ENCODE measurements around the gene JMJD8.
A peak's percentile ranks its signal among the peaks of the same experiment; 100 is the strongest.

Gene JMJD8, protein sequence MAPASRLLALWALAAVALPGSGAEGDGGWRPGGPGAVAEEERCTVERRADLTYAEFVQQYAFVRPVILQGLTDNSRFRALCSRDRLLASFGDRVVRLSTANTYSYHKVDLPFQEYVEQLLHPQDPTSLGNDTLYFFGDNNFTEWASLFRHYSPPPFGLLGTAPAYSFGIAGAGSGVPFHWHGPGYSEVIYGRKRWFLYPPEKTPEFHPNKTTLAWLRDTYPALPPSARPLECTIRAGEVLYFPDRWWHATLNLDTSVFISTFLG

DNA sequence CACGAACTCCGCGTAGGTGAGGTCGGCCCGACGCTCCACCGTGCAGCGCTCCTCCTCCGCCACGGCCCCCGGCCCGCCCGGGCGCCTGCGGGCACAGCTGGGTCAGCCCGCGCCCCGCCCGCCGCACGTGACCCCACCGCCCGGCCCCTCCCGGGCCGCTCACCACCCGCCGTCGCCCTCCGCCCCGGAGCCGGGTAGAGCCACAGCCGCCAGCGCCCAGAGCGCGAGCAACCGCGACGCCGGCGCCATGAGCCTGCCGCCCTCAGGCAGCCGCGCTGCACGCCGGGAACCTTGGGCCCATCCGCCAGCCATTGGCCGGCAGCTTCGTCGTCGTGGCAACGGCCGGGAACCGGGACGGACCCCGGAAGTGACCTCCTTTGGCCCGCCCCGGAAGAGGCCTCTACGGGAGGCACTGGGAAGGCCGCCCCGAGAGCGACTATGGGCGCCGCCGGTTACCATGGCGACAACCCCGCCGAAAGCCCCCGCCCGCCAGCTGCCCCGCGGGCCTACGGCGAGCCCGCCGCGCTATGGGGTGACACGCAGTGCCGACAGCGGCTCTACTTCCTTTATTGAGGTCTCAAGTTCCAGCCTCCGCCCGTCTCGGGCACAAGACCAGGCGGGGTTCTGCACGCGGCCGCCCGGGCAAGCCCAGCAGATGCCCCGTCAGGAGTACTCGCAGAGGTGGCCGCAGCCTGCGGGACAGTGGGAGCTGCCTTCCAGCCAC, at the start of gene JMJD8:
Gene JMJD8, minus strand, starts transcription at position 264 of the 724 bp plus-strand sequence. Its CDS starts 15 bp downstream, at position 249.
- DNase-seq (ENCODE audit: low read depth in 1 of 2, low spot score in 1 of 2): peak; percentile 91 to 96

- DNase-seq (ENCODE audit: low read depth in 1 of 2, low spot score in 1 of 2): no peak
These were observed 49.5 kb upstream of the JMJD8 start for GRCh38 chr16:733382-734207.

GRCh38 chr16:732936-733335, 48.8 kb upstream of the JMJD8 start:
- no peak for DNase-seq (ENCODE audit: low read depth in 1 of 2, low spot score in 1 of 2)

DNA sequence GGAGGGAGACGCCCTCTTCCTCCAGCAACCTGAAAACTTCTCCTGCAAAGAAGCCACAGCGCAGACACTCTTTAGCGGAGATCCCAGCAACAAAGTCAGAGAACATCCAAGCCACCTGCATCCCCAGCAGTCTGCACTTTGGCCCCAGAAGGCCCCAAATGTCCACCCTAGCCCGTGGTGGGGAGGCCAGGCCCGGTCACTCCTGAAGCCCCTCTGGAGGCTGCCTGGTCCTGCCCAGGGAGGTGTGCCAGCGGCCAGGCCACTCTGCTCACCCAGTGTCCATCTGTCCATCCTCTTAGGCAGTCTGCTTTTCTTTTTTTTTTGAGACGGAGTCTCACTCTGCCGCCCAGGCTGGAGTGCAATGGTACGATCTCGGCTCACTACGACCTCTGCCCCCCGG, 48.2 kb upstream of the JMJD8 start:
- no peak for DNase-seq (ENCODE audit: low read depth in 1 of 2, low spot score in 1 of 2)

DNA sequence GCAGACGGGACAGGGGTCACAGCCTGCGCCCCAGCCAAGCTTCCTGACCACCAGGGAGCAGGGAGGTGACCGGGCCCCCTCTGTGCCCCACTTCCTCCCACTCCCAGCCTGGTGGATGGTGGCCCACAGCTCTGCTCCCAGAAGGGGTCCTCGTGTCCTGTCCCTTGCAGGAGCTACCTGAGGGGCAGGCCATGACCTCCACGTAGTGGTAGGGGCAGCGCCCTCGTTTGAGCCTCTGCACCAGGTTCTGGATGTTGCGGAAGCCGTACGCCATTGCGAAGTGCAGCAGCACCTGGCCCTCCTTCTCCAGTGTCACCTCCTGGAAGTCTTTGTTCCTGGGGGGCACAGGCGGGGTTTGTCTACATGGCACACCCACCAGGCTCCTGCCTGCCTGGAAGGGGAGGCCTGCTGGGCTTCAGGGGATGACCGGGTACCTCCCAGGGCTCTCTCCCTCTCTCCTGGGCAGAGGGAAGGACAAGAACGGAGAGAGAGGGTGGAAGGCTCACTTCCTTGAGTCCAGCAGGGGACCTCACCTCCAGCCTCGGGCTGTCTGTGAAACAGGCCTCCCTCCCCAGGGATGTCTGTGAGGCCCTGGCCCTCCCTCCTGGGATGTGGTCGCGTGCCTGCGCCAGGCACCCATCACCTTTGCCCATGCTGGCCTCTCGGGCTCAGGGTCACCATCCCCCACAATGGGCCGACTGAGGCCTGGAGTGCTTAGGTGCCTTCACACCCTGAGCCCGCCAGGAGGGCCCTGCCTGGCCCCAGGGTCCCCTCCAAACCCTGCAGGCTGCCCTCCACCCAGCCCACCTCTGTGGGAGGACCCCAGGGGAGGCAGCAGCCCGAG, 46.8 kb upstream of the JMJD8 start:
- no peak for DNase-seq (ENCODE audit: low read depth in 1 of 2, low spot score in 1 of 2)

DNA sequence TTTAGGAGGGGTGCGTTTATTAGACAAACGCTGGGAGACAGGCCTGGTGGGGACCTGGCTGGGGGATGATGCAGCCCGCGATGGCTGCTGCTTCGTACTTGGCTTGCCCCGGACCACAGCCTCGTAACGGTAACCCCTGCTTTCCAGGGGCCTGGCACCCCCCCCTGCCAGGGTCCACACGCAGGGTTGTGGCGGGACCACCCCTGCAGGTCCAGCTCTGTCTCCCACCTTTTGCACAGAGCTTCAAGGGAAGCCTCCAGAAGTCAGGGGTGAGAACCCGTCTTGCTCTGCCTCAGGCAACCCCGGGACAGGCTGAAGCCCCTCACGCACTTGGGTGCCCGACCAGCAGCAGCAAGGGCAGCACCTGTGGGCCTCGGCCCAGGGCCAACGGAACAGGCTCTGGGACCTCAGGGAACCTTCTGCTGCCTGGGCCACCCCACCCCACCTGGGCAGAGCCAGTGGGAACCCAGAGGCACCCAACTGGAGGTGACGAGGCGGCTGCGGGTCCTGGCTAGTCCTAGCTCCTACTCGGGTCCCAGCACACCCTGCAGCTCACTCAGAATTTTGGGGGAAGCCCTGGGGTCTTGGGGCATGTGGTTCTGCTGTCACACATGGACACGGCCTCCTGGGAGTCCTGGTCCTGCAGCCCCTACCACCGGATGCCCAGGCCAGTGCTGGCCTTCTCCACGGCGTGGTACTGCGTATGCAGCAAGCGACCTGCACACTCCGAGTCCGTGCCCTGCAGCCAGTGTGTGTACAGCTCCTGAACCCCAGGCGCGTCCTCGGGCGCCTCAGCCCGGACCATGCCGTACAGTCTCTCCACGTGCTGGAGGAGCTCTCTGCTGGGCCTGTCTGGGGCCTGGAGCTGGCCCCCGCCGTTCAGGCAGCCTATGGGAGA, 45.9 kb upstream of the JMJD8 start:
- no peak for DNase-seq (ENCODE audit: low read depth in 1 of 2, low spot score in 1 of 2)

- DNase-seq (ENCODE audit: low read depth in 1 of 2, low spot score in 1 of 2): no peak
These were observed 45.0 kb upstream of the JMJD8 start for GRCh38 chr16:728890-729744.

DNA sequence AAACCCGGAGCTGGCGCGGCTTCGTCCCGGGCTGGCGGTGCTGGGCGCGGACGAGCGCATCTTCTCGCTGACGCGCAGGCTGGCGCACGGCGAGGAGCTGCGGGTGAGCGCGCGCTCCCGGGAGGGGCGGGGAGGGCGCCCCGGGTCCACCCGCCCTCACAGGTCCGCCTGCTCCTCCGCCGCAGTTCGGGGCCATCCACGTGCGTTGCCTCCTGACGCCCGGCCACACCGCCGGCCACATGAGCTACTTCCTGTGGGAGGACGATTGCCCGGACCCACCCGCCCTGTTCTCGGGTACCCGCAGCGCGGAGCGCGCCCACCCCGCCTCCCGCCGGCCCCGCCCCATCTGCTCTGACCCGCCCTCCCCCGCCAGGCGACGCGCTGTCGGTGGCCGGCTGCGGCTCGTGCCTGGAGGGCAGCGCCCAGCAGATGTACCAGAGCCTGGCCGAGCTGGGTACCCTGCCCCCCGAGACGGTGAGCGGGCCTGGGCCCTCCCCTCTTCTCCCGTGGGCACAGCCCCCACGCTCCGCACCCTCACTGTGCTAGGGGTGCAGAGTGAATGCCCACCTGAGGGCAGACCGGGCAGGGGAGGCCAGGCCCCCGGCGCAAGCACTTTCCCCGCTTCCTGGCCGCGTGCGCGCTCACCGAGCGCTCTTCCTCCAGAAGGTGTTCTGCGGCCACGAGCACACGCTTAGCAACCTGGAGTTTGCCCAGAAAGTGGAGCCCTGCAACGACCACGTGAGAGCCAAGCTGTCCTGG, 44.2 kb upstream of the JMJD8 start:
- DNase-seq (ENCODE audit: low read depth in 1 of 2, low spot score in 1 of 2): peak in 1 of 2 donors; percentile 44

- no peak for DNase-seq (ENCODE audit: low read depth in 1 of 2, low spot score in 1 of 2)
These were observed 43.3 kb upstream of the JMJD8 start for GRCh38 chr16:727291-727977.

DNA sequence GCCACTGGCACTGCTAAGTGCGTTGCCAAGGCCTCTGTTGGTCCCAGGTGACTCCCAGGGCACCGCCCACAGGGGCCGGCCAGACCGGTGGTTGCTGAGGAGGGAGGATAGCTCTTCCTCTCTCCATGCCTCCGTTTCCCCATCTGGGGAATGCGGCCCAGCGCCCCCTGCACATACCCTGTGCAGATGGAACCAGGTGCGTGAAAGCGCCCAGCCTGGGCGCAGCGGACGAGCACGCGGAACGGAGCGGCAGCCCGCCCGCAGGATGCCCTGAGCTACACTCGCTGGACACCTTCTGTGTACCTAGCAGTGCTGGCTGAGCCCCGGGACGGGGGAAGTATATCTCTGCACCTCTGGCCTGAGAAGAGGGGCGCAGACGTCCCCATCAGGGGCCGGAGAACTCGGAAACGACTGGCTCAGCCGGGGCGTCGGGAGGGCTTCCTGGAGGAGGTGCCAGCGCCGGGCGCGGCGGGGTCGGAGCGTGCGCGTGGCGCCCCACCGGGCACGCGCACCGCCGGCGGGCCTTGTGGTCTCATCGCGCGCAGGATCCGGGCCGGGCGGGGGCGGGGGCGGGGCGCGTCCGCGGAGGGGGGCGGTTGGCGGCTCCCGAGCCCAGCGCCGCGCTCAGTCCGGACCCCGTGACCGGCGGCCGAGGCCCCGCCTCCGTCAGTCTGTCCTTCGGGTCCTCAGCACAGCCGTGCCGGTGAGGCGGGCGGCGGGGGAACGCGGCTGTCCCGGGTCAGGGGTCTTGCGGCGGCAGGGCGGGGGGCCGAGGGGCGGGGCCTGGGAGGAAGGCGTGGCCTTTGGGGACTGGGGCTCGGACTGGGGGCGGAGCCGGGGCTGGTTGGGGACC, 42.5 kb upstream of the JMJD8 start, which contains the start of the genes CCDC78 and HAGHL:
Gene CCDC78, minus strand, starts transcription at position 6 of the 853 bp plus-strand sequence. CDS start 76 bp downstream, outside the sequence.
Gene HAGHL, plus strand, starts transcription at position 669 of the 853 bp plus-strand sequence. CDS start 404 bp downstream, outside the sequence.
- DNase-seq (ENCODE audit: low read depth in 1 of 2, low spot score in 1 of 2): peak; percentile 29 to 33

DNA sequence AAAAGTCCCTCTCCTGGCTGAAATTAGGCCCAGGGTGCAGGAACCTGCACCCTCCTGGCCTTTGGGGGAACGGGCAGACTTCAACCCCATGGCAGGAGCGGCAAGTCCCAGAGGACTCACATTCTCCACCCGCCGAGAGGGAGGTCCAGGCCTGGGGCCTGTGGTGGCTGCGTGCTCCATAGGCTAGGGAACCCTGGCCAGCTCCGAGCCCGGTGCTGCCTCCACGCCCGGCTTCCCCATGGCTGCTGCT, 42.0 kb upstream of the JMJD8 start:
- no peak for DNase-seq (ENCODE audit: low read depth in 1 of 2, low spot score in 1 of 2)

DNA sequence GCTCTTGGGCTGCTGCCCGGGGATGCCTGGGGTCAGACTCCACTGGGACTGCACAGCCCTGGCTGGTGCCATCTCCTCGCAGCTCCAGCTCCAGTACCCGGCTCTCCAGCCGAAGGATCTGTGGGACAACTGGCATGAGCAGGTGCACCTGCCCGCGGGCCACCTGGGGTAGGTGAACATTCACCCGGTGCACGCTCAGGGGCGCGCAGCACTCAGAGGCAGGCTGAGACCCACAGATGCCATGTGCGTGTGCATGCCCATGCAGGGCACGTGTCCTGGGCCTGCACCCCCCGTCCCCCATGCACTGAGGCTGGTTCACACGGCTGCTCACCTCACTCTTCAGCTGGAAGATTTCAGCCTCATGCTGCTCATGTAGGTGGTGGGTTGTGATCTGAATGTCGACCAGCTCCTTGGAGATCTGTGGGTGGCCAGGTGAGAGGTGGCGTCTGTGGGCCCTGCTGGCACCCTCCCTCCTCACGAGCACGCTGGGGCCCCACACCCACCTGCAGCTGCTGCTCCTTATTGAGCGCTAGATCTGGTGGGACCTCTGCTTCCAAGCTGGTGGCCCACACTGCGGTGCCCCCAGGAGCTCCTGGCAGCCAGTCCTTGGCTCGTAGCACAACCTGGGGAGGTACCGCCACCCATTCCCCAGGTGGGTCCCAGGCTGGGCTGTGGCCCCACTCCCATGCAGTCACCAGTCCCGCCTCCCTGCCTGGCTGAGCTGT, 41.5 kb upstream of the JMJD8 start:
- DNase-seq (ENCODE audit: low read depth in 1 of 2, low spot score in 1 of 2): no peak

DNA sequence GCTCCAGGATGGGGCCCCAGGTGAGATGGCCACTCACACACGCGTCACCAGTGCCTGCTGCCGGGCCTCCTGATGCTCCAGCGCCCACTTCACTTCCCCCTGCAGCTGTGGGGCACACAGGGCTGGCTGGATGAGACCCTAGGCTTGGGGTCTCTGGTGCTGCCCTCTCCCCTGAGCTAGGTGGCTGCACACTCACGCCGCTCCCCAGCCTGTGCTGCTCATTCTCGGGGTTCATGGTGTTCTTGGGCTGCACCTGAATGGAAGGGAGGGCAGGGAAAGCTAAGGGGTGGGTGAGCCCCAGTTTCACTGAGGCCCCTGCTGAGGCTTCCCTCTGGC, 40.9 kb upstream of the JMJD8 start:
- DNase-seq (ENCODE audit: low read depth in 1 of 2, low spot score in 1 of 2): no peak

GRCh38 chr16:724188-725040, 40.3 kb upstream of the JMJD8 start:
- no peak for DNase-seq (ENCODE audit: low read depth in 1 of 2, low spot score in 1 of 2)

DNA sequence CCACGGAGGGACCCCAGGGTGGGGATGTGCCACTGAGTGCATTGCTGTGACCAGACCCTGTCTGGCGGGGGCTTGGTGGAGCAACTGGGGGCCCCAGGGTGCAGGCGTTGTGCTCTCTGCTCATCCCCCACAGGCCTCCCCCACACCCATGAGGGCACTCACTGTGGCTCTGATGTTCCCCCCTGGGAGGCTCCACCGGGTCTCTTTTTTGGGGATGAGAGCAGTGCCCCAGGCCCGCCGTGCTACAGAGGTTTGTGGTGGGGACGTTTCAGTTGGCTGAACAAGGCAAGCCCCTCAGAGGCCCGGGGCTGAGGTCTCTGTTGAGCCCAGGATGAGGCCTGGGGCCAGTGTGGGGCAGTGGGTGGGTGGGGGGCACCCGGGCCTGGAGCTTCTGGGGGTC, 39.6 kb upstream of the JMJD8 start:
- DNase-seq (ENCODE audit: low read depth in 1 of 2, low spot score in 1 of 2): no peak

Measured in activated T-helper 1 cell treated with anti-CD3 and anti-CD28 coated beads, Interleukin-2, amount 50 U/mL, for 16 hours (primary cell).